Brain pericyte (primary cell): Measurements from ENCODE around the gene CYFIP1.

Source experiments
- DNase-seq: peaks from one replicate; pipeline ENCODE4 v3.0.0-alpha.2; 2012; ENCODE audit warnings: low read depth, low spot score

The CYFIP1 gene

GRCh38 chr15:22918056-22918455 is 62.1 kb downstream of the CYFIP1 start:
- DNase-seq = no peak

- DNase-seq = no peak
Measured at GRCh38 chr15:22917556-22917955, 62.6 kb downstream of the CYFIP1 start.

- DNase-seq = no peak
Measured at GRCh38 chr15:22916606-22917350, 63.4 kb downstream of the CYFIP1 start.

- DNase-seq = no peak
Measured at GRCh38 chr15:22915866-22916515, 64.2 kb downstream of the CYFIP1 start.

- DNase-seq = no peak
Measured at GRCh38 chr15:22913646-22914380, 66.4 kb downstream of the CYFIP1 start.

- no peak for DNase-seq
Measured at GRCh38 chr15:22912256-22912655, 67.9 kb downstream of the CYFIP1 start.

GRCh38 chr15:22911306-22911705 is 68.9 kb downstream of the CYFIP1 start:
- DNase-seq = no peak

GRCh38 chr15:22908830-22909229 is 71.3 kb downstream of the CYFIP1 start:
- DNase-seq = no peak

- DNase-seq = no peak
Measured at GRCh38 chr15:22907161-22907950, 72.8 kb downstream of the CYFIP1 start.

GRCh38 chr15:22904736-22905135 is 75.4 kb downstream of the CYFIP1 start:
- no peak for DNase-seq

GRCh38 chr15:22903961-22904534 is 76.1 kb downstream of the CYFIP1 start:
- no peak for DNase-seq

- DNase-seq = no peak
Measured at GRCh38 chr15:22903427-22903826, 76.7 kb downstream of the CYFIP1 start.

- no peak for DNase-seq
Measured at GRCh38 chr15:22902981-22903380, 77.2 kb downstream of the CYFIP1 start.

- no peak for DNase-seq
Measured at GRCh38 chr15:22902578-22902977, 77.6 kb downstream of the CYFIP1 start.

GRCh38 chr15:22902046-22902445 is 78.1 kb downstream of the CYFIP1 start:
- DNase-seq = no peak

GRCh38 chr15:22895465-22896190 is 84.5 kb downstream of the CYFIP1 start:
- no peak for DNase-seq

- DNase-seq = no peak
Measured at GRCh38 chr15:22893881-22894280, 86.3 kb downstream of the CYFIP1 start.

- no peak for DNase-seq
Measured at GRCh38 chr15:22893081-22893480, 87.1 kb downstream of the CYFIP1 start.

GRCh38 chr15:22892333-22892732 is 87.8 kb downstream of the CYFIP1 start:
- DNase-seq = no peak

- no peak for DNase-seq
Measured at GRCh38 chr15:22891426-22892210, 88.5 kb downstream of the CYFIP1 start.
